ENCODE data around the gene PBRM1.

DNA sequence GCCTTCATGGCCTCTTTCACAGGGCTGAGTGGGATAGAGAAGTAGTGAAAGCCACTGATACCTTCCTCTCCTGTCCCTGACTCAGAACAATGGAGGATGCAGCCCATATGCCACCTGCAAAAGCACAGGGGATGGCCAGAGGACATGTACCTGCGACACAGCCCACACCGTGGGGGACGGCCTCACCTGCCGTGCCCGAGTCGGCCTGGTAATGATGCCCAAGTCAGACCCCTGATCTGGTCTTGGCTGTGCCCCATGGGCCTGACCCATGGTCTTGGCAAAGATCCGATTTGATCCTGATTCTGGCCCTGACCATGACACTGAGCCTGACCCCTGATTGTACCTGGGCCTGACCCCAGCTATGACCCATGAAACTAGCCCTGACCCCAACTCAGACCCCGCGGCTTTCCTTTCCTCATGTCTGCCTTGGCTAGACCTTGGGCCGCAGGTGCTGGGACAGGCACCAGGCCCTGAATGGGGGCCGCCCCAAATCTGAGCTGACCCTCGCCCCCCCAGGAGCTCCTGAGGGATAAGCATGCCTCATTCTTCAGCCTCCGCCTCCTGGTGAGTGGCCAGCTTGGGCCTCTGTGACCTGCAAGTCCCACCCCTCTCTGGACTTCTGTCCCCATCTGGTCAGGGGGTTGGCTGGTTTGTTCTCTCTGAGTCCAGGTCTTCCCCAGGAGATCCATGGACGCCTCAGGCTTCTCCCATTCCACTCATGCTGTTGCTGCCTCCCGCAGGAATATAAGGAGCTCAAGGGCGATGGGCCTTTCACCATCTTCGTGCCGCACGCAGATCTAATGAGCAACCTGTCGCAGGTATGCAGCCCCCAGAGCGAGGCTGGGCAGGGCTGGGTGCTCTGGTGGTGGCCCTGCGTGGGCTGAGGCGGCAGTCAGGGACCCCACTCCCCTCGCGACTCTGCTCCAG lies 167.7 kb downstream of the PBRM1 start:
- no peak for TF ChIP-seq CTCF (IDR thresholded peaks at IDR 0.05)
- TF ChIP-seq POLR2A (IDR thresholded peaks at IDR 0.05) = no peak
